HG02981 (cell line): ENCODE measurements around the gene LRIG2.
"Not testable (repeated sequence)": the region's sequence is repeated elsewhere in the genome, so short reads cannot be mapped to it uniquely, and the experiment has no call there.

ENCODE experiments used
- ATAC-seq: cut with Tn5 transposase; IDR thresholded peaks from one replicate; pipeline ENCODE4 v1.9.1; 2021; ENCODE audit warnings: mild to moderate bottlenecking, moderate library complexity; ENCODE audit not compliant: unreplicated experiment

Gene LRIG2

GRCh38 chr1:113156368-113156767 is 83.4 kb downstream of the LRIG2 start:
- ATAC-seq = no peak

GRCh38 chr1:113158743-113159142 is 85.7 kb downstream of the LRIG2 start:
- not testable (repeated sequence) for ATAC-seq

- no peak for ATAC-seq
Observed at GRCh38 chr1:113166473-113166872, 93.5 kb downstream of the LRIG2 start.

GRCh38 chr1:113168946-113169345 is 95.9 kb downstream of the LRIG2 start:
- ATAC-seq = no peak

GRCh38 chr1:113169591-113169990 is 96.6 kb downstream of the LRIG2 start:
- no peak for ATAC-seq

- no peak for ATAC-seq
Observed at GRCh38 chr1:113170519-113170918, 97.5 kb downstream of the LRIG2 start.

GRCh38 chr1:113178106-113178505 is 105.1 kb downstream of the LRIG2 start:
- ATAC-seq = peak; percentile 75

GRCh38 chr1:113178522-113178921 is 105.5 kb downstream of the LRIG2 start:
- ATAC-seq = no peak
